Skeletal muscle tissue (tissue), 4 donors: ENCODE results near the gene ATG2A. TPM values are rescaled to one million over a fixed set of nuclear protein-coding genes. Genes with fewer than 3 reads are reported as not detected.

Source experiments
- H3K27ac ChIP-seq: one replicate; pipeline ENCODE4 v1.7.0; 2013; ENCODE audit warnings: mild to moderate bottlenecking, low read depth, low read length, inconsistent platforms
- H3K27me3 ChIP-seq, 3 donors: one replicate each; pipeline ENCODE4 v1.7.0; 2013; ENCODE audit warnings: low read length in 3 of 3; ENCODE audit not compliant: control insufficient read depth in 3 of 3, insufficient read depth in 3 of 3
- H3K36me3 ChIP-seq, 3 donors: one replicate each; pipeline ENCODE4 v1.7.0; 2013; ENCODE audit warnings: low read length in 3 of 3; ENCODE audit not compliant: control insufficient read depth in 3 of 3, insufficient read depth in 3 of 3
- H3K4me1 ChIP-seq, 3 donors: one replicate each; pipeline ENCODE4 v1.7.0; 2013; ENCODE audit warnings: low read length in 3 of 3, mild to moderate bottlenecking in 3 of 3; ENCODE audit not compliant: control insufficient read depth in 3 of 3, insufficient read depth in 3 of 3
- H3K4me3 ChIP-seq, 3 donors: one replicate each; pipeline ENCODE4 v1.7.0; 2013; ENCODE audit warnings: low read length in 3 of 3
- H3K9ac ChIP-seq, 3 donors: one replicate each; pipeline ENCODE4 v1.7.0; 2013; ENCODE audit warnings: low read length in 3 of 3, mild to moderate bottlenecking in 3 of 3, moderate library complexity in 2 of 3, low read depth in 1 of 3
- H3K9me3 ChIP-seq, 3 donors: one replicate each; pipeline ENCODE4 v1.7.0; 2013; ENCODE audit warnings: low read length in 3 of 3; ENCODE audit not compliant: control insufficient read depth in 3 of 3
- total RNA-seq: library from RNA; depleted of rRNA; stranded (reverse); fragments of >200 nt; gene quantifications from one replicate; pipeline ENCODE4 v1.2.3, GENCODE V29; 2014
- donor health status: Osteomylitis.

ATG2A gene
- total RNA-seq, 1 donor from 2014 or later, result 3.1 TPM

- H3K27me3 ChIP-seq, result no peaks in the 10 kb centered on the region
- H3K4me3 ChIP-seq, result no peak overlapping the region
- no peaks in the 10 kb centered on the region for H3K9me3 ChIP-seq
- no peak overlapping the region for H3K9ac ChIP-seq
- no peaks in the 10 kb centered on the region for H3K4me1 ChIP-seq
- peaks cover 73 to 77% (median 76%) of the 10 kb centered on the region in 3 donors for H3K36me3 ChIP-seq
- no peak overlapping the region for H3K27ac ChIP-seq
Measured at GRCh38 chr11:64906314-64906635, 10.7 kb downstream of the ATG2A start.

- Histone ChIP-seq H3K27me3 (no peaks in the 10 kb centered on the region), H3K36me3 (peaks cover 70 to 77% (median 76%) of the 10 kb centered on the region in 3 donors), H3K9me3 (no peaks in the 10 kb centered on the region), H3K27ac (no peak overlapping the region), H3K9ac (no peak overlapping the region), H3K4me3 (no peak overlapping the region), H3K4me1 (no peaks in the 10 kb centered on the region)
Measured at GRCh38 chr11:64905516-64906313, 11.3 kb downstream of the ATG2A start.

GRCh38 chr11:64903291-64903833, 13.6 kb downstream of the ATG2A start:
- H3K4me1 ChIP-seq, result no peaks in the 10 kb centered on the region
- peaks cover 61 to 69% (median 68%) of the 10 kb centered on the region in 3 donors for H3K36me3 ChIP-seq
- no peak overlapping the region for H3K4me3 ChIP-seq
- H3K27me3 ChIP-seq, result no peaks in the 10 kb centered on the region
- H3K27ac ChIP-seq, result no peak overlapping the region
- H3K9me3 ChIP-seq, result no peaks in the 10 kb centered on the region
- no peak overlapping the region for H3K9ac ChIP-seq

- H3K36me3 ChIP-seq, result peaks cover 64 to 72% (median 72%) of the 10 kb centered on the region in 3 donors
Measured at GRCh38 chr11:64902102-64902900, 14.7 kb downstream of the ATG2A start.

GRCh38 chr11:64900774-64901173, 16.2 kb downstream of the ATG2A start:
- no peak overlapping the region for H3K9ac ChIP-seq
- H3K4me3 ChIP-seq, result no peak overlapping the region
- no peaks in the 10 kb centered on the region for H3K27me3 ChIP-seq
- H3K36me3 ChIP-seq, result peaks cover 55 to 66% (median 65%) of the 10 kb centered on the region in 3 donors
- H3K4me1 ChIP-seq, result no peaks in the 10 kb centered on the region
- H3K27ac ChIP-seq, result no peak overlapping the region
- no peaks in the 10 kb centered on the region for H3K9me3 ChIP-seq

More at GRCh38 chr11:64902102-64902900, 14.7 kb downstream of the ATG2A start:
- Histone ChIP-seq H3K9ac (no peak overlapping the region), H3K4me3 (no peak overlapping the region), H3K27me3 (no peaks in the 10 kb centered on the region), H3K9me3 (no peaks in the 10 kb centered on the region), H3K27ac (no peak overlapping the region), H3K4me1 (no peaks in the 10 kb centered on the region)

- no peaks in the 10 kb centered on the region for H3K4me1 ChIP-seq
- no peak overlapping the region for H3K9ac ChIP-seq
- H3K36me3 ChIP-seq, result peaks cover 51 to 61% (median 60%) of the 10 kb centered on the region in 3 donors
- no peaks in the 10 kb centered on the region for H3K9me3 ChIP-seq
- no peak overlapping the region for H3K4me3 ChIP-seq
- no peak overlapping the region for H3K27ac ChIP-seq
- no peaks in the 10 kb centered on the region for H3K27me3 ChIP-seq
Measured at GRCh38 chr11:64900263-64900678, 16.7 kb downstream of the ATG2A start.

GRCh38 chr11:64898541-64898940, 18.5 kb downstream of the ATG2A start:
- Histone ChIP-seq H3K4me1 (peaks cover 5 to 9% (median 9%) of the 10 kb centered on the region in 3 donors), H3K27me3 (no peaks in the 10 kb centered on the region), H3K9ac (no peak overlapping the region)

GRCh38 chr11:64898076-64898445, 18.9 kb downstream of the ATG2A start:
- no peak overlapping the region for H3K27ac ChIP-seq
- H3K36me3 ChIP-seq, result peaks cover 50 to 58% (median 53%) of the 10 kb centered on the region in 3 donors
- no peak overlapping the region for H3K4me3 ChIP-seq
- no peaks in the 10 kb centered on the region for H3K27me3 ChIP-seq
- no peaks in the 10 kb centered on the region for H3K9me3 ChIP-seq
- no peak overlapping the region for H3K9ac ChIP-seq
- peaks cover 5 to 9% (median 9%) of the 10 kb centered on the region in 3 donors for H3K4me1 ChIP-seq

More at GRCh38 chr11:64898541-64898940, 18.5 kb downstream of the ATG2A start:
- no peaks in the 10 kb centered on the region for H3K9me3 ChIP-seq
- peaks cover 52 to 62% (median 54%) of the 10 kb centered on the region in 3 donors for H3K36me3 ChIP-seq
- no peak overlapping the region for H3K4me3 ChIP-seq
- H3K27ac ChIP-seq, result no peak overlapping the region

- no peak overlapping the region for H3K4me3 ChIP-seq
- H3K36me3 ChIP-seq, result peaks cover 46 to 53% (median 48%) of the 10 kb centered on the region in 3 donors
- H3K4me1 ChIP-seq, result peaks cover 5 to 10% (median 9%) of the 10 kb centered on the region in 3 donors
- H3K9ac ChIP-seq, result no peak overlapping the region
- no peaks in the 10 kb centered on the region for H3K27me3 ChIP-seq
- no peak overlapping the region for H3K27ac ChIP-seq
- H3K9me3 ChIP-seq, result no peaks in the 10 kb centered on the region
Measured at GRCh38 chr11:64897381-64898075, 19.5 kb downstream of the ATG2A start.
